Subcutaneous abdominal adipose tissue (tissue), 5 donors: Measurements from ENCODE around the gene TMPRSS4.

Experiments used
- H3K27ac ChIP-seq: one replicate; pipeline ENCODE4 v1.7.0; 2013; ENCODE audit warnings: low read depth, mild to moderate bottlenecking, inconsistent platforms, low read length, moderate library complexity
- H3K27me3 ChIP-seq, 5 donors: one replicate each; pipeline ENCODE4 v1.7.0; 2013; ENCODE audit warnings: low read length in 5 of 5, inconsistent platforms in 1 of 5; ENCODE audit not compliant: control insufficient read depth in 5 of 5, insufficient read depth in 4 of 5
- H3K36me3 ChIP-seq, 5 donors: one replicate each; pipeline ENCODE4 v1.7.0; 2013; ENCODE audit warnings: low read length in 5 of 5; ENCODE audit not compliant: control insufficient read depth in 5 of 5, insufficient read depth in 5 of 5
- H3K4me1 ChIP-seq, 5 donors: one replicate each; pipeline ENCODE4 v1.7.0; 2013; ENCODE audit warnings: low read length in 5 of 5, mild to moderate bottlenecking in 3 of 5, moderate library complexity in 1 of 5; ENCODE audit not compliant: control insufficient read depth in 5 of 5, insufficient read depth in 5 of 5
- H3K4me3 ChIP-seq, 5 donors: one replicate each; pipeline ENCODE4 v1.7.0; 2013; ENCODE audit warnings: low read length in 5 of 5, low read depth in 1 of 5
- H3K9ac ChIP-seq, 5 donors: one replicate each; pipeline ENCODE4 v1.7.0; 2013; ENCODE audit warnings: low read length in 5 of 5, mild to moderate bottlenecking in 4 of 5, moderate library complexity in 3 of 5
- H3K9me3 ChIP-seq, 5 donors: one replicate each; pipeline ENCODE4 v1.7.0; 2013; ENCODE audit warnings: low read length in 5 of 5; ENCODE audit not compliant: control insufficient read depth in 5 of 5
- donor health status: healthy.
- donor health status: healthy.
- donor health status: healthy.
- donor health status: healthy.
- donor health status: healthy.

Gene TMPRSS4

GRCh38 chr11:118114266-118114665 is 37.4 kb downstream of the TMPRSS4 start:
- Histone ChIP-seq H3K36me3 (no peaks in the 10 kb centered on the region), H3K4me1 (no peaks in the 10 kb centered on the region), H3K9ac (no peak overlapping the region), H3K27ac (no peak overlapping the region), H3K27me3 (peaks cover 0 to 11% (median 2%) of the 10 kb centered on the region in 5 donors), H3K4me3 (no peak overlapping the region), H3K9me3 (no peaks in the 10 kb centered on the region)

GRCh38 chr11:118115048-118115447 is 38.2 kb downstream of the TMPRSS4 start:
- H3K9ac ChIP-seq = no peak overlapping the region

GRCh38 chr11:118117790-118118601 is 41.1 kb downstream of the TMPRSS4 start:
- H3K27ac ChIP-seq = no peak overlapping the region
- H3K4me1 ChIP-seq = no peaks in the 10 kb centered on the region
- peaks cover 0 to 7% (median 0%) of the 10 kb centered on the region in 5 donors for H3K27me3 ChIP-seq
- H3K4me3 ChIP-seq = no peak overlapping the region
- H3K36me3 ChIP-seq = no peaks in the 10 kb centered on the region
- no peak overlapping the region for H3K9ac ChIP-seq
- H3K9me3 ChIP-seq = no peaks in the 10 kb centered on the region

More at GRCh38 chr11:118115048-118115447, 38.2 kb downstream of the TMPRSS4 start:
- Histone ChIP-seq H3K27me3 (peaks cover 0 to 11% (median 2%) of the 10 kb centered on the region in 5 donors), H3K4me3 (no peak overlapping the region), H3K36me3 (no peaks in the 10 kb centered on the region), H3K9me3 (no peaks in the 10 kb centered on the region), H3K4me1 (no peaks in the 10 kb centered on the region), H3K27ac (no peak overlapping the region)

GRCh38 chr11:118120793-118121192 is 43.9 kb downstream of the TMPRSS4 start:
- Histone ChIP-seq H3K9me3 (no peaks in the 10 kb centered on the region), H3K27me3 (peaks cover 0 to 3% (median 0%) of the 10 kb centered on the region in 5 donors), H3K4me3 (no peak overlapping the region), H3K27ac (no peak overlapping the region), H3K9ac (no peak overlapping the region), H3K4me1 (peaks cover 0 to 7% (median 0%) of the 10 kb centered on the region in 5 donors), H3K36me3 (no peaks in the 10 kb centered on the region)

- H3K9me3 ChIP-seq = no peaks in the 10 kb centered on the region
- H3K9ac ChIP-seq = no peak overlapping the region
- no peaks in the 10 kb centered on the region for H3K36me3 ChIP-seq
- H3K27me3 ChIP-seq = peaks cover 0 to 3% (median 0%) of the 10 kb centered on the region in 5 donors
- H3K27ac ChIP-seq = no peak overlapping the region
- no peak overlapping the region for H3K4me3 ChIP-seq
- H3K4me1 ChIP-seq = peaks cover 0 to 17% (median 0%) of the 10 kb centered on the region in 5 donors
Observed at GRCh38 chr11:118124929-118125535, 48.2 kb downstream of the TMPRSS4 start.

GRCh38 chr11:118126082-118126838 is 49.4 kb downstream of the TMPRSS4 start:
- H3K4me1 ChIP-seq = peaks cover 0 to 17% (median 0%) of the 10 kb centered on the region in 5 donors
- H3K36me3 ChIP-seq = no peaks in the 10 kb centered on the region
- no peaks in the 10 kb centered on the region for H3K9me3 ChIP-seq
- no peak overlapping the region for H3K27ac ChIP-seq
- H3K9ac ChIP-seq = no peak overlapping the region
- H3K4me3 ChIP-seq = no peak overlapping the region
- H3K27me3 ChIP-seq = peaks cover 0 to 3% (median 0%) of the 10 kb centered on the region in 5 donors

- peaks cover 0 to 17% (median 0%) of the 10 kb centered on the region in 5 donors for H3K4me1 ChIP-seq
- H3K9ac ChIP-seq = no peak overlapping the region
- peaks cover 0 to 3% (median 0%) of the 10 kb centered on the region in 5 donors for H3K27me3 ChIP-seq
- no peaks in the 10 kb centered on the region for H3K36me3 ChIP-seq
- H3K4me3 ChIP-seq = no peak overlapping the region
- H3K9me3 ChIP-seq = no peaks in the 10 kb centered on the region
- no peak overlapping the region for H3K27ac ChIP-seq
Observed at GRCh38 chr11:118128310-118128709, 51.4 kb downstream of the TMPRSS4 start.

- no peaks in the 10 kb centered on the region for H3K9me3 ChIP-seq
- H3K27me3 ChIP-seq = peaks cover 0 to 3% (median 2%) of the 10 kb centered on the region in 5 donors
- H3K27ac ChIP-seq = no peak overlapping the region
- no peak overlapping the region for H3K9ac ChIP-seq
- peaks cover 0 to 17% (median 0%) of the 10 kb centered on the region in 5 donors for H3K4me1 ChIP-seq
- H3K4me3 ChIP-seq = no peak overlapping the region
- no peaks in the 10 kb centered on the region for H3K36me3 ChIP-seq
Observed at GRCh38 chr11:118128721-118129470, 52.0 kb downstream of the TMPRSS4 start.

GRCh38 chr11:118129471-118130172 is 52.7 kb downstream of the TMPRSS4 start:
- Histone ChIP-seq H3K9ac (no peak overlapping the region), H3K4me3 (no peak overlapping the region), H3K4me1 (peaks cover 0 to 17% (median 0%) of the 10 kb centered on the region in 5 donors), H3K27ac (no peak overlapping the region), H3K27me3 (peaks cover 0 to 4% (median 2%) of the 10 kb centered on the region in 5 donors), H3K9me3 (no peaks in the 10 kb centered on the region), H3K36me3 (no peaks in the 10 kb centered on the region)
